Measurements from ENCODE around the gene HEXIM1.

Gene HEXIM1

GRCh38 chr17:45130681-45131615, 17.3 kb upstream of the HEXIM1 start:
- no peak for TF ChIP-seq CTCF (conservative IDR thresholded peaks at IDR 0.05; ENCODE audit: low read depth, low read length)
- DNase-seq (ENCODE audit: low read depth): no peak
- peak overlapping the region; percentile 84 for H3K4me3 ChIP-seq (ENCODE audit: low read length)

- no peak for DNase-seq (ENCODE audit: low read depth)
- peak; percentile 74 for TF ChIP-seq CTCF (conservative IDR thresholded peaks at IDR 0.05; ENCODE audit: low read depth, low read length)
- peak overlapping the region; percentile 84 for H3K4me3 ChIP-seq (ENCODE audit: low read length)
Observed at GRCh38 chr17:45131616-45132319, 16.5 kb upstream of the HEXIM1 start.

- no peak for TF ChIP-seq CTCF (conservative IDR thresholded peaks at IDR 0.05; ENCODE audit: low read depth, low read length)
- DNase-seq (ENCODE audit: low read depth): no peak
- peak within 1 kb of the TSS; percentile 84 for H3K4me3 ChIP-seq (ENCODE audit: low read length)
Observed at GRCh38 chr17:45132320-45132571, 16.0 kb upstream of the HEXIM1 start, which contains the start of gene PLCD3. TSS of gene PLCD3 (minus strand) at chr17:45132515. CDS start at chr17:45132410, 105 bp downstream.

- TF ChIP-seq CTCF (conservative IDR thresholded peaks at IDR 0.05; ENCODE audit: low read depth, low read length): peak; percentile 81
- DNase-seq (ENCODE audit: low read depth): peak; percentile 46
Observed at GRCh38 chr17:45132572-45133463, 15.5 kb upstream of the HEXIM1 start.

GRCh38 chr17:45135192-45135977, 12.9 kb upstream of the HEXIM1 start, which contains the start of gene ACBD4:
TSS of gene ACBD4 (plus strand) at chr17:45135687. CDS start at chr17:45136145, 458 bp downstream.
- H3K4me3 ChIP-seq (ENCODE audit: low read length): peak within 1 kb of the TSS; percentile 71
- TF ChIP-seq CTCF (conservative IDR thresholded peaks at IDR 0.05; ENCODE audit: low read depth, low read length): peak; percentile 100
- peak; percentile 89 for DNase-seq (ENCODE audit: low read depth)

More at GRCh38 chr17:45132572-45133463, 15.5 kb upstream of the HEXIM1 start:
- H3K4me3 ChIP-seq (ENCODE audit: low read length): peak overlapping the region; percentile 70

All from retinal pigment epithelial cell (primary cell).